ENCODE data around the gene OAT.

DNA sequence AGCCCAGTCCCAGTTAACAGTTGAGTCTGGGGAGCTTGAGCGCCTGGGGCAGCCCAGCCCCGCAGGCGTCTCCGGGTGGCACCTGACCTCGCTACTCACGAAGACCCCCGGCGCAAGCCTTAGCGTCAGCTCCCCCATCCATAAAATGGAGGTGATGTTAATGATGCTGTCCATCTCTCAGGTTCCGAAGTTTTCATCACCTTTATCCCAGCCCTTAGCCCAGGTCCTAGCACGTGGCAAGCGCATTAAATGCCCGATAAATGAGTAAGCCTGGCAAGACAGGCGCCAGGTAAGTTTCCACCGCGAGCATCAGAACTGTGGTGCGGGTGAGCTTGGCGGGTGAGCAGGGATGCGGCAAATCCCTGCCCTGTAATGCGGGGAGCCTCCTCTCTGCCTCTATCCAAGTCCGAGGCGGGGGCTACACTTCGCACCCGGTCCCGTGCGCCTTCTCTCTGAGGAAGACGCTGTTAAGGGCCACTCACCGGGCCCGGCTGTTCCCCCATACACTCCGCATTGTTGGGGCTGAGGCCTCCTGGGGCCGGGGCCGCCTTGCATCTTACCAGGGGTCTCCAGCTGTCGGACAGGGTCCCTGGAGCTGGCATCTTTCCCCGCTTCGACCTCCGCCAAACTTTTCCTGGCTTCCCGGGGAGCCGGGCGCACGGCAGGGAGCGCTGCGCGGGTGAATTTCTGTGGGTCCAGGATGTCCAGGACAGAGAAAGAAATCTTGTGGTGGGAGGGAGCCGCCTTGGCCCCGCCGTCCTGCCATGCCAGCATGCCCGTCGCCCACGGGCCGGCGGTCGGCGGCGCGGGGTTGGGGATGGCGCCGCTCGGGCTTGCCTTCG, 30.7 kb upstream of the OAT start:
- TF ChIP-seq, protein P1, sequence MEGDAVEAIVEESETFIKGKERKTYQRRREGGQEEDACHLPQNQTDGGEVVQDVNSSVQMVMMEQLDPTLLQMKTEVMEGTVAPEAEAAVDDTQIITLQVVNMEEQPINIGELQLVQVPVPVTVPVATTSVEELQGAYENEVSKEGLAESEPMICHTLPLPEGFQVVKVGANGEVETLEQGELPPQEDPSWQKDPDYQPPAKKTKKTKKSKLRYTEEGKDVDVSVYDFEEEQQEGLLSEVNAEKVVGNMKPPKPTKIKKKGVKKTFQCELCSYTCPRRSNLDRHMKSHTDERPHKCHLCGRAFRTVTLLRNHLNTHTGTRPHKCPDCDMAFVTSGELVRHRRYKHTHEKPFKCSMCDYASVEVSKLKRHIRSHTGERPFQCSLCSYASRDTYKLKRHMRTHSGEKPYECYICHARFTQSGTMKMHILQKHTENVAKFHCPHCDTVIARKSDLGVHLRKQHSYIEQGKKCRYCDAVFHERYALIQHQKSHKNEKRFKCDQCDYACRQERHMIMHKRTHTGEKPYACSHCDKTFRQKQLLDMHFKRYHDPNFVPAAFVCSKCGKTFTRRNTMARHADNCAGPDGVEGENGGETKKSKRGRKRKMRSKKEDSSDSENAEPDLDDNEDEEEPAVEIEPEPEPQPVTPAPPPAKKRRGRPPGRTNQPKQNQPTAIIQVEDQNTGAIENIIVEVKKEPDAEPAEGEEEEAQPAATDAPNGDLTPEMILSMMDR (conservative IDR thresholded peaks at IDR 0.05; ENCODE audit: low read depth, low read length): no peak
- TF ChIP-seq POLR2A (IDR thresholded peaks at IDR 0.05; ENCODE audit: low read depth, low read length) (no peak), FOS (IDR thresholded peaks at IDR 0.05; ENCODE audit: low read depth, low read length) (no peak), MAFK (IDR thresholded peaks at IDR 0.05; ENCODE audit: low read depth, low read length) (no peak), MAZ (IDR thresholded peaks at IDR 0.05; ENCODE audit: borderline replicate concordance, low read depth, low read length) (no peak)
